IPS-15b (cell line): ENCODE data around the gene OSBP2.
"Not testable (repeated sequence)": the region's sequence is repeated elsewhere in the genome, so short reads cannot be mapped to it uniquely, and the experiment has no call there.

ENCODE experiments used
- H3K27me3 ChIP-seq: one replicate; pipeline ENCODE4 v1.6.1; 2013; ENCODE audit warnings: low read length; ENCODE audit not compliant: control insufficient read depth, insufficient read depth
- H3K36me3 ChIP-seq: one replicate; pipeline ENCODE4 v1.6.1; 2013; ENCODE audit warnings: low read length; ENCODE audit not compliant: control insufficient read depth, insufficient read depth
- H3K4me1 ChIP-seq: one replicate; pipeline ENCODE4 v1.6.1; 2013; ENCODE audit warnings: mild to moderate bottlenecking, low read length; ENCODE audit not compliant: control insufficient read depth, insufficient read depth
- H3K4me3 ChIP-seq: one replicate; pipeline ENCODE4 v1.5.1; 2013; ENCODE audit warnings: low read depth, low read length
- H3K9ac ChIP-seq: one replicate; pipeline ENCODE4 v1.6.1; 2013; ENCODE audit warnings: low read depth, mild to moderate bottlenecking, low read length
- H3K9me3 ChIP-seq: one replicate; pipeline ENCODE4 v1.6.1; 2013; ENCODE audit warnings: mild to moderate bottlenecking, low read length; ENCODE audit not compliant: control insufficient read depth, insufficient read depth

Gene OSBP2

DNA sequence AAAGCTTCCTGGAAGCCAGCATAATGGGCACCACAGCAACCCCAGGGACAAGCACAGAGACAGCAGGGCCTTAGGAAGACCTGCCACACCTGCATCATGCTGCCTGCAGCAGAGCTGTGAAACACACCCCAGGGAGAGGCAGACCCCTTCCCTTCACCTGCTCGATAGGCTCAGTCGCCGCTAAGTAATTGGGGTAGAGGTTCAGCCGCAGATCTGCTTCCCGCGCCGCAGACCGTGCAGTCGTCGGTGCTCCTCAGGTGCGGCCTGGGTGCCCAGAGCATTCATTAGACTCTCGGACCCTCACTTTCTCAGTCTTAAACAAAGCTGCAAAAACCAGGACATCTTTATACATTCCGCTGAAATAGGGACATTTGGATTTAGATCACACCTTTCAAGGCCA is 29.9 kb upstream of the OSBP2 start:
- Histone ChIP-seq H3K4me1 (peaks cover 10% of the 10 kb centered on the region), H3K4me3 (no peak overlapping the region), H3K36me3 (no peaks in the 10 kb centered on the region), H3K9ac (no peak overlapping the region), H3K9me3 (no peaks in the 10 kb centered on the region), H3K27me3 (peaks cover 18% of the 10 kb centered on the region)

DNA sequence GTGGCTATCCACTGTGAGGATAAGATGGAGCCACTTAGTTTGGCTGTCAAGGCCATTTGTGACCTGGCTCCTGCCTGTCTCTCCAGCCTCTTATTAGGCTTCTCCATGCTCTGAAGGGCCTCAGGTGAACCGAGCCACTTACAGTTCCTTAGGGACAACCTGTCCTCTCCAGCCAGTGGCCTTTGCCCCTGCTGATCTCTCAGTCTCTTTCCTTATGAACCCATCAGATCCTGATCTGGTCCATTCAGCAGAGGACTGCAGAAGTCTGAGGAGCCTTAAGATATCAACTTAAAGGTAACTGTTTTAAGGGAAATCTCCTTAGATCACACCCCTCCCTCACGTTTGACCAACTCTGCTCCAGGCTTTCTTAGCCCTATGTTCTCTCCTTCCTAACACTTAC is 29.4 kb upstream of the OSBP2 start:
- no peaks in the 10 kb centered on the region for H3K36me3 ChIP-seq
- no peak overlapping the region for H3K4me3 ChIP-seq
- H3K27me3 ChIP-seq: peaks cover 18% of the 10 kb centered on the region
- H3K9ac ChIP-seq: no peak overlapping the region
- no peaks in the 10 kb centered on the region for H3K9me3 ChIP-seq
- H3K4me1 ChIP-seq: peaks cover 10% of the 10 kb centered on the region

DNA sequence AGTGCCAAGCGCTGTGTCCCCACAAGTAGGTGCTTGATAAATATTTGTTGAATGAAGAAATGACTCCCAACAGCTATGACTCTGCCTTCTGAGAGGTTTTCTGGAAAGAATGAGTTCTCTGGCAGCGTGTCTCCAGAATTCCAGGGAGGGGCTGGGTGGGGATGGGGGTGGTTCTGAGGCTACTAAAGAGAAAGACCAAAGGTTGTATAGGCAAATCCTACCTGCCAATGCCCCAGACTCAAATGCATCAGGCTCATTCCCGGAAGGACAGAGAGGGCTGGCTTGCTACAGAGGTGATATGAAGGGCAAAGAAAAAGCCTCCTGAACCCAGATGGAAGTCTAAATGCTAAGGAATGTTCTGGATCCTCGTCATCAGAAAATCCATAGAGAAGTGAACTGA is 28.9 kb upstream of the OSBP2 start:
- H3K4me1 ChIP-seq: peaks cover 10% of the 10 kb centered on the region
- H3K4me3 ChIP-seq: no peak overlapping the region
- no peaks in the 10 kb centered on the region for H3K9me3 ChIP-seq
- no peak overlapping the region for H3K9ac ChIP-seq
- H3K27me3 ChIP-seq: peaks cover 18% of the 10 kb centered on the region
- no peaks in the 10 kb centered on the region for H3K36me3 ChIP-seq

DNA sequence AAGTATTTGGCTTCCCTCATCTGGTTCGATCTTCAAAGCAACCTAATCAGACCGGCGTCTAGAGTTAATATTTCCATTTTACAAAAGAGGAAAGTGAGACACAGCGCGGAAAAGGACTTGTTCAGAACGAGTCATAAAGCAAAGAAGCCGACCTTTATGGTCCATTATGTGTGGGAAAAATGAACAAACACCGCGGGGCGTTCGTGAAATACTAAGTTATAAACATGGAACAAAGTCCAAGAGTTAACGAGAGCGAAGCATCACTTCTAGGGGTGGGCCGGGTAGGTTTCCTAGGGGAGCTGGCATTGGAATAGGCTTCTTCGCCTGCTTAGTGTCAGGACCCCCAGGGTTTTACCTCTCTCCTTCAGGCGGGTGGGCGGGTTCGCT is 27.6 kb upstream of the OSBP2 start:
- peaks cover 18% of the 10 kb centered on the region for H3K27me3 ChIP-seq
- H3K36me3 ChIP-seq: no peaks in the 10 kb centered on the region
- H3K4me1 ChIP-seq: peaks cover 10% of the 10 kb centered on the region
- H3K9ac ChIP-seq: no peak overlapping the region
- no peaks in the 10 kb centered on the region for H3K9me3 ChIP-seq
- H3K4me3 ChIP-seq: peak overlapping the region; percentile 82

DNA sequence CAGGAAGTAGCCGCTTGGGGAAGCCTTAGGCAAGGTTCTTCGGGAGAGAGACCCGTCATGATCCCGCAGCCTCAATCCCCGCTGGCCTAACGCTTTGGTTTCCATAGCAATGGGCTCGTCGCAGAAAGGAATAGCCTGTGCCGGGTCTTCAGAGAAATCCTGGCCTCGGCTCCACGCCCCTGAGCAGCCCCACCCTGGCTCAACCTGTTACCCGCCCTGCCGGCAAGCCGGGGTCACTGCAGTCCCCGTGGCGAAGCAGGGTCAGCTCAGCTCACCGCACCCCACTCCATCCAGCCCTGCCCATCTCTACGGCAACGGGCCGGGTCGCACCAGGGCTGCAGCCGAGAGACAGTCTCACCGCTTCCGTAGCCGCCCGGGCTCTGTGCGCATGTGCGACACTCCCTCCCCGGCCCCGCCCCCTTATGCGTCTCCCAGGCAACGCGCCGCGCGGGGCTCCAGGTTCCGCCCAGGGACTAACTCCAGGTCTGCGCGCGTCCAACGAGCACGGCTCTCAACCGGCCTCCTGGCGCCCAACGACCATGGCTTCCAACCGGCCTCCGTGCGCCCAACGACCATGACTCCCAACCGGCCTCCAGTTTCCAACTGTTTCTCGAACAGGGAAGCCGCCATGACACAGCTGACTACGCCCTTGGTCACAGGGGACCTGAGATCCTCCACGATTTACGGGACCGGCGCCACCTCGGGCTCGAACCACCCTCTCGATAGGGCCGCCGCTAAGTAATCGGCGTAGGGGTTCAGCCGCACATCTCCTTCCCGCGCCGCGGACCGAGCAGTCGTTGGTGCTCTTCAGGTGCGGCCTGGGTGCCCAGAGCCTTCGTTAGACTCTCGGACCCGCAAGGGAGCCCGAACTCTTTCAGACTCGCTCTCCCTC is 26.9 kb upstream of the OSBP2 start, which contains the start of gene DUSP18:
Gene DUSP18, minus strand, starts transcription at position 382 of the 892 bp plus-strand sequence. CDS start 3,872 bp downstream, outside the sequence.
- no peaks in the 10 kb centered on the region for H3K9me3 ChIP-seq
- peaks cover 18% of the 10 kb centered on the region for H3K27me3 ChIP-seq
- H3K4me1 ChIP-seq: peaks cover 10% of the 10 kb centered on the region
- peak within 1 kb of the TSS; percentile 82 for H3K4me3 ChIP-seq
- H3K9ac ChIP-seq: peak within 1 kb of the TSS; percentile 65
- H3K36me3 ChIP-seq: no peaks in the 10 kb centered on the region

DNA sequence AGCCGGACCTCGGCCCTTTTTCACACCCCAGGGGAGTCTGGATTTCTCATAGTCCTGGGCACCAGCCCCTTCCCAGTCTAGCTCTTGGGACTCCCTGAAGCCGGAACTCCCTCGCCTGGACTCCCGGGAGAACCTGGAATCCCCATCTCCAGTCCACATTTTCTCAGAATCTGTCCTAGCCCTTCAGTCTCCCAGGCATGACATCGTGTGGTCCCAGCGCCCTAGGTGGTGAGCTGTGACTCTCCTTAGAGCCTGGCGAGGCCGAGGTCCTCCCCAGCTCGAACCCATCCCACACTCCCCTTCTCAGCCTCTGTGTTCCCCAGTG is 26.3 kb upstream of the OSBP2 start:
- no peaks in the 10 kb centered on the region for H3K36me3 ChIP-seq
- H3K4me3 ChIP-seq: peak overlapping the region; percentile 82
- H3K9ac ChIP-seq: peak overlapping the region; percentile 65
- peaks cover 10% of the 10 kb centered on the region for H3K4me1 ChIP-seq
- H3K9me3 ChIP-seq: no peaks in the 10 kb centered on the region
- peaks cover 18% of the 10 kb centered on the region for H3K27me3 ChIP-seq

DNA sequence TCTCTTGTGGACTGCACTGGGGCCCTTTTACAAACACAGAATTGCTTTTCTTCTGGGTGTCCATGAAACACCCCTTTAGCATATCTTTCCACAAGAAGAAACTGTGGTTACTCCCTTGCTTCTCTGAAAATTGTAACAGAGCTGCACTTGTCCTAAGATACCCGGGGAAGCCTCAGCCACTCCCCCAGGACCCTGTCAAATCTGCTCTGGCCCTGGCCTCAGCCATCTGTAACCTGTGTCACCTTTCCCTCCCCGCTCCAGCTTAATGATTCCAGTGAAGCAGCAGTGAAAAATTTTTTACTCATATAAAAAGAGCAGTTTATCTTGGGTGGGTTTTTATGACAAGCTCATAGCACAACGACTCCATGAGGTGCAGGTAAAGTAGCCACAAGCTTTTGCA is 23.6 kb upstream of the OSBP2 start:
- Histone ChIP-seq H3K27me3 (peaks cover 16% of the 10 kb centered on the region), H3K9ac (no peak overlapping the region), H3K36me3 (no peaks in the 10 kb centered on the region), H3K4me1 (peaks cover 10% of the 10 kb centered on the region), H3K9me3 (no peaks in the 10 kb centered on the region), H3K4me3 (no peak overlapping the region)

DNA sequence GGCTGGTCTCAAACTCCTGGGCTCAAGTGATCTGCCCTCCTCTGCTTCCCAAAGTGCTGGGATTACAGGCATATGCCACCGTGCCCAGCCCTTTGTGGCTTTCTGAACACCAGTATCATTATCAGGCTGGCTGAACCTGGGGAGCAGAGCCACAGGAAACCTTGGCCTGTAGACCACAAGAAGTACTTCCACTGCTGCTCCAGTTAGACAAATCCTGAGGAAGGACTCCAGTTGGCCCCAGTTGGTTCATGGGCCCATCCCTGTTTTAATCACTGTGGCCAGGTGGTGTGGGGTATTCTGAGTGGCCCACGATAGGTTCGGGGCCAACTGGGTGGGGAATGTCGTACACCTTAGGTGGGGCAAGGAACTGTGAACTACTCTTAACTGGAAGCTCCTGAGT is 21.5 kb upstream of the OSBP2 start:
- Histone ChIP-seq H3K36me3 (no peaks in the 10 kb centered on the region), H3K27me3 (peaks cover 11% of the 10 kb centered on the region), H3K9ac (no peak overlapping the region), H3K9me3 (no peaks in the 10 kb centered on the region), H3K4me3 (no peak overlapping the region), H3K4me1 (peaks cover 3% of the 10 kb centered on the region)

DNA sequence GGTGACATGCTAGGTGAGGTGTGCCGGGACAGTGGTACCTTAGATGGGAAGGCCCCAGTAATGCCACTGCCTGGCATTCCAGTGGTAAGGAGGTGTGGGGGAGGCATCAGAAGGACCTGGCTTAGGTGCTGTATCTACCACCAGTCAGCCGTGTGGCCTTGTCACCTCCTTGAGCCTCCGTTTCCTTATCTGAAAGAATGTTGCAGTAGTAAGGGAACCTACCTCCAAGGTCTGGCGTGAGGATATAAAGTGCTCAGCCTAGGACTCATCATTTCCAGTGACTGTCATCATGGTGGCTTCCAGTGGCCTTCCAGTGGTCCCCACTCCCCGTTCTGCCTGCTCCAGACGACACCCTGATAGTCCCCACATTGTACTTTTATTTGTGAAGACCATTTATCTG is 20.2 kb upstream of the OSBP2 start:
- Histone ChIP-seq H3K9ac (no peak overlapping the region), H3K4me3 (no peak overlapping the region), H3K9me3 (no peaks in the 10 kb centered on the region), H3K4me1 (no peaks in the 10 kb centered on the region), H3K27me3 (no peaks in the 10 kb centered on the region), H3K36me3 (no peaks in the 10 kb centered on the region)

DNA sequence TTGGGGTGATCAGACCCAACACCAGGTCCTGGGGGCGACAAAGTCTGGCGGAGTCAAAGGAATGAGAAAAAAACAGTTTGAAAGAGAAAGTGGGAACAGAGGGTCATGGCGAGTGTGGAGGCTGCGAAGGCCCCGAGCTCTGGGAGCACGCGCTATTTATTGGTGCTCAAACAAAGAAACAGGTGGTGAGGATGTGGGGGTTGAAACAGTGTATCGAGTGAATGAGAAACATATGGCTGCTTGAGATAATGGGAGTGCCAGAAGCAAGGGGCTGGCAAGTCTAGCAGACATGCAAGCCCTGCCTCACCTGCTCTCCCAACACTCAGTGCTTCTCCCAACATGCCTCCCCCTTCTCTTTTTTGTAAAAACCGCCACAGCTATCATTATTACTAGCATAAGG is 19.2 kb upstream of the OSBP2 start:
- Histone ChIP-seq H3K4me3 (no peak overlapping the region), H3K27me3 (no peaks in the 10 kb centered on the region), H3K4me1 (no peaks in the 10 kb centered on the region), H3K36me3 (no peaks in the 10 kb centered on the region), H3K9ac (no peak overlapping the region), H3K9me3 (no peaks in the 10 kb centered on the region)

DNA sequence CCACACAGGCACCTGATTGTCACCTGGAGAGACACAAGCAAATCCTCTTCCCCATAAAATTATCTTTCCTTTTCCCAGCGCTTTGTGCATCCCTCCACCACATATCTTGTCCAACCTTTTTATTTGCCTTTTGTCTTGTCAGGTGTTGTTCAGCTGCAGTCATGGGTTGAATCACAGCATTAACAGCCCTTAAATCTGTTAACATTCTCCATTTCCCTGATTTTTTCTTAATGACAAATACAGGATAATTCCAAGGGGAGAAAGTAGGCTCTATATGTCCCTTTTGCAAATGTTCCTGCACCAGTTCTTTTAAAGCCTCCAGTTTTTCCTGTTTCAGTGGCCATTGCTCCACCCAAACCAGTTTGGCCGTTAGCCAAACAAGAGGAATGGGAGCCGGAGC is 18.1 kb upstream of the OSBP2 start:
- H3K9me3 ChIP-seq, H3K36me3 ChIP-seq, H3K9ac ChIP-seq, H3K4me1 ChIP-seq, H3K4me3 ChIP-seq, H3K27me3 ChIP-seq: not testable (repeated sequence)

DNA sequence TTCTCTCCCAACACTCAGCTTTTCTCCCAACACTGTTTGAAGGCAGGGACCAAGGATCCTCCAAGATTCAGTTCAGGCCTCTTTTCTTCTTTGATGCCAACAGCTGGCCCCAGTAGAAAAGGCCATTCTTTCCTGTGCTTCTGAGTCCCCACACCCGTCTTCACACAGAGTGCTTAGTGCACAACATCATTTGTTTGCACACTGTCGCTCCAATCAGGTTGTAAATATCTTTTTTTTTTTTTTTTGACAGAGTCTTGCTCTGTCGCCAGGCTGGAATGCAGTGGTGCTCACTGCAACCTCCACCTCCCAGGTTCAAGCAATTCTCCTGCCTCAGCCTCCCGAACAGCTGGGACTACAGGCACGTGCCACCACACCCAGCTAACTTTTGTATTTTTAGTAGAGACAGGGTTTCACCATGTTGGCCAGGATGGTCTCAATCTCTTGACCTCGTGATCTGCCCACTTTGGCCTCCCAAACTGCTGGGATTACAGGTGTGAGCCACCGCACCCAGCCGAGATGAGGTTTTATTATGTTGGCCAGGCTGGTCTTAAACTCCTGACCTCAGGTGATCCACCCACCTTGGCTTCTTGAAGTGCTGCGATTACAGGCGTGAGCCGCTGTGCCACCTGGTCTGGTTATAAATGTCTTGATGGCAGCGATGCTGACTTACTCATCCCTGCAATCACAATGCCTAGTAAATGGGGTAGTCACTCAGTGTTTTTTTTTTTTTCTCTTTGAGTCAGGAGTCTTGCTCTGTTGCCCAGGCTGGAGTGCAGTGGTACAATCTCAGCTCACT is 14.6 kb upstream of the OSBP2 start:
- not testable (repeated sequence) for H3K4me3 ChIP-seq, H3K36me3 ChIP-seq, H3K9me3 ChIP-seq, H3K4me1 ChIP-seq, H3K9ac ChIP-seq, H3K27me3 ChIP-seq
